ENCODE measurements around the gene SLC8A1.

DNA sequence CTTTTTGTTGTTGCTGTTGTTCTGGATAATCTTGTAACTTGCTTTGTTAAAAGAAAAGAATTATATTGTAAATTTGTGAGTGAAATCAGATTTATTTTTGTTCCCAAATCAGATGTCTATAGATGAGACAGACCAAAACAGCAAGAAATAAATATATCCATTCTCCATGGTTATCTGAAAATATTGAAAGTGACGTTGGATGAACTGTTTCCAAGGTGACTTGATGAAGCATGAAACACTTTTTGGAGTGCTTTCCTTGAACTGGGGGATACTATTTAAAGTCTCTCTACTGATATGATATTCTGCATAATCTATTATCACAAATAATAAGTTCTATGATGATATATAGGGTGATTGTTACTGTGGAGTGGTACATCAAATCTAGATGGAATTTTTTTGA, 357.4 kb downstream of the SLC8A1 start:
- TF ChIP-seq, protein P1, sequence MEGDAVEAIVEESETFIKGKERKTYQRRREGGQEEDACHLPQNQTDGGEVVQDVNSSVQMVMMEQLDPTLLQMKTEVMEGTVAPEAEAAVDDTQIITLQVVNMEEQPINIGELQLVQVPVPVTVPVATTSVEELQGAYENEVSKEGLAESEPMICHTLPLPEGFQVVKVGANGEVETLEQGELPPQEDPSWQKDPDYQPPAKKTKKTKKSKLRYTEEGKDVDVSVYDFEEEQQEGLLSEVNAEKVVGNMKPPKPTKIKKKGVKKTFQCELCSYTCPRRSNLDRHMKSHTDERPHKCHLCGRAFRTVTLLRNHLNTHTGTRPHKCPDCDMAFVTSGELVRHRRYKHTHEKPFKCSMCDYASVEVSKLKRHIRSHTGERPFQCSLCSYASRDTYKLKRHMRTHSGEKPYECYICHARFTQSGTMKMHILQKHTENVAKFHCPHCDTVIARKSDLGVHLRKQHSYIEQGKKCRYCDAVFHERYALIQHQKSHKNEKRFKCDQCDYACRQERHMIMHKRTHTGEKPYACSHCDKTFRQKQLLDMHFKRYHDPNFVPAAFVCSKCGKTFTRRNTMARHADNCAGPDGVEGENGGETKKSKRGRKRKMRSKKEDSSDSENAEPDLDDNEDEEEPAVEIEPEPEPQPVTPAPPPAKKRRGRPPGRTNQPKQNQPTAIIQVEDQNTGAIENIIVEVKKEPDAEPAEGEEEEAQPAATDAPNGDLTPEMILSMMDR (IDR thresholded peaks at IDR 0.05) = no peak
- TF ChIP-seq EZH2 (IDR thresholded peaks at IDR 0.05) = no peak

All from neural progenitor cell (in vitro differentiated cells).